ENCODE results near the gene HID1. TPM values are rescaled to one million over a fixed set of nuclear protein-coding genes. Genes with fewer than 3 reads are reported as not detected.

The HID1 gene
- total and polyA plus RNA-seq, 9 of the 15 experiments (the other 6 are each of a cell fraction or from before 2014, with no cell fraction given) = 0.14 to 2.1 (median 0.54) TPM; not detected in 2

DNA sequence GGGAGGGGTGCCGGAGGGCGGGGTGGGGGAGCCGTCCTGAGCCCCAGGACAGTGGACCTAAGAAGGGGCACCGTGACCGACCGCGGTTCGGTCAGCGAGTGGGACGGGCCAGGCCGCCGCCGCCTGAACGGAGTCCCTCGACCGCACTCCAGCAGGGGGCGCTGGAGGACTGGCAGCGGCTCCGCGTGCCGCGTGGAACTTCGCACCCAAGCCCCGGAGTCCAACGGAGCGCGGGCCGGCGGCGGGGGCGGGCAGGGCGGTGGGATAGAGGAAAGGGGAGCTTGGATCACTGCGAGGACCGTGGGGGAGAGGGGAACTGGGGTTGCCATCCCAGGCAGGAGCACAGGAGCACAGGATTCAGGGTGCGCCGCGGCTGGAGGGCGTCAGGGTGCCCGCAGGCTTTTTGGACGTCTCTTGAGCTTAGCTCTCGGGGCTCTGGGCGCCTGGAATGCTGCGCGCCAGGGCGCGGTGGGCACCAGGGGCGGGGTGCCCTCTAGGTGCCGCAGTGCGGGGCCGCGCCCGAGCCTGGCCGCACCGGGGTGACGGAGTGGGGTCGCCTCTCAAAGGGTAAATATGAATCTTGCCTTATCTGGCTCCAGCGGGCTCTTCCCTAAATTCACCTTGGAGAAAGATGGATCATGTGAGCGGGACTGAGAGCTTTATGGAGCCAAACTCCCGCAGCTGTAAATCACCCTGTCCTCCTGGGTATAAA lies 48.9 kb downstream of the HID1 start (continued):
- peak; percentile 42; the same call in 1 of the 2 replicates for TF ChIP-seq FOSL1 (tag; conservative IDR thresholded peaks at IDR 0.05)
- TF ChIP-seq ETV6 (IDR thresholded peaks at IDR 0.05; ENCODE audit: borderline replicate concordance in 1 of 2, low read depth in 2 of 2, low read length in 1 of 2) = no peak
- TF ChIP-seq ETV6 (CRISPR knock-in tag; IDR thresholded peaks at IDR 0.05; ENCODE audit: borderline replicate concordance) = no peak
- TF ChIP-seq, protein P1, sequence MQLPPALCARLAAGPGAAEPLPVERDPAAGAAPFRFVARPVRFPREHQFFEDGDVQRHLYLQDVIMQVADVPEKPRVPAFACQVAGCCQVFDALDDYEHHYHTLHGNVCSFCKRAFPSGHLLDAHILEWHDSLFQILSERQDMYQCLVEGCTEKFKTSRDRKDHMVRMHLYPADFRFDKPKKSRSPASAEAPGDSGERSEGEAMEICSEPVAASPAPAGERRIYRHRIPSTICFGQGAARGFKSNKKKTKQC (CRISPR knock-in tag; IDR thresholded peaks at IDR 0.05) = peak; percentile 95
- TF ChIP-seq, protein P2, sequence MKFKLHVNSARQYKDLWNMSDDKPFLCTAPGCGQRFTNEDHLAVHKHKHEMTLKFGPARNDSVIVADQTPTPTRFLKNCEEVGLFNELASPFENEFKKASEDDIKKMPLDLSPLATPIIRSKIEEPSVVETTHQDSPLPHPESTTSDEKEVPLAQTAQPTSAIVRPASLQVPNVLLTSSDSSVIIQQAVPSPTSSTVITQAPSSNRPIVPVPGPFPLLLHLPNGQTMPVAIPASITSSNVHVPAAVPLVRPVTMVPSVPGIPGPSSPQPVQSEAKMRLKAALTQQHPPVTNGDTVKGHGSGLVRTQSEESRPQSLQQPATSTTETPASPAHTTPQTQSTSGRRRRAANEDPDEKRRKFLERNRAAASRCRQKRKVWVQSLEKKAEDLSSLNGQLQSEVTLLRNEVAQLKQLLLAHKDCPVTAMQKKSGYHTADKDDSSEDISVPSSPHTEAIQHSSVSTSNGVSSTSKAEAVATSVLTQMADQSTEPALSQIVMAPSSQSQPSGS (CRISPR knock-in tag; IDR thresholded peaks at IDR 0.05) = no peak
- peak; percentile 89 for TF ChIP-seq MYC (IDR thresholded peaks at IDR 0.05; ENCODE audit: low read depth, low read length)
- no peak for TF ChIP-seq MYC (CRISPR knock-in tag; IDR thresholded peaks at IDR 0.05; ENCODE audit: borderline replicate concordance, low read depth)
- TF ChIP-seq, protein P3, sequence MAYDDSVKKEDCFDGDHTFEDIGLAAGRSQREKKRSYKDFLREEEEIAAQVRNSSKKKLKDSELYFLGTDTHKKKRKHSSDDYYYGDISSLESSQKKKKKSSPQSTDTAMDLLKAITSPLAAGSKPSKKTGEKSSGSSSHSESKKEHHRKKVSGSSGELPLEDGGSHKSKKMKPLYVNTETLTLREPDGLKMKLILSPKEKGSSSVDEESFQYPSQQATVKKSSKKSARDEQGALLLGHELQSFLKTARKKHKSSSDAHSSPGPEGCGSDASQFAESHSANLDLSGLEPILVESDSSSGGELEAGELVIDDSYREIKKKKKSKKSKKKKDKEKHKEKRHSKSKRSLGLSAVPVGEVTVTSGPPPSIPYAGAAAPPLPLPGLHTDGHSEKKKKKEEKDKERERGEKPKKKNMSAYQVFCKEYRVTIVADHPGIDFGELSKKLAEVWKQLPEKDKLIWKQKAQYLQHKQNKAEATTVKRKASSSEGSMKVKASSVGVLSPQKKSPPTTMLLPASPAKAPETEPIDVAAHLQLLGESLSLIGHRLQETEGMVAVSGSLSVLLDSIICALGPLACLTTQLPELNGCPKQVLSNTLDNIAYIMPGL (CRISPR knock-in tag; IDR thresholded peaks at IDR 0.05) = 0 out of 2 replicates have a peak, but pooled peaks have one; percentile 50
- peak in 1 of 2 experiments; percentile 76; a peak in 1 of 3 replicates for TF ChIP-seq CBX3 (IDR thresholded peaks at IDR 0.05; ENCODE audit: borderline replicate concordance in 1 of 2, low read length in 2 of 2)
- TF ChIP-seq EP400 (IDR thresholded peaks at IDR 0.05) = no peak
- peak; percentile 75; the same call in 1 of the 2 replicates for TF ChIP-seq CBX1 (IDR thresholded peaks at IDR 0.05; ENCODE audit: low read depth)
- no peak for TF ChIP-seq MAFG (tag; conservative IDR thresholded peaks at IDR 0.05)
